ENCODE results near the gene GPATCH2L.

GPATCH2L gene

DNA sequence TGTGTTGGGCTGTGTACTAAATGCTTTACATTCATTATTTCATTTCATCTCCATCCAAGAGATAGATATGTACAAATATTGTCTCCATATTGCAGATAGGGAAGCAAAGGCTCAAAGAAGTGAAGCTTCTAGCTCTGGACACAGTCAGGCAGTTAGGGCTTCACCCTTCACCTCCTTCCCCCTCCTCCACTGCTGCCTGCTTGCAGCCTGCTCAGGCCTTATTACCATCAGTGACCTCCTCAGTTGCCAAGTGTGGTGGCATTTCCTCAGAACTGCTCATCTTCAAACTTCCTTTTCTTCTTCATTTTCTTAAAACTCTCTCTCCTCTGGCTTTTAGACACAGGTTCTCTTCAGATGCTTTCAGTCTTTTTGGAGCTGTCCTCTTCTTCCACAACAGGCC is 4.7 kb upstream of the GPATCH2L start:
- Mint-ChIP-seq H3K36me3 (ENCODE audit: insufficient read depth) (peaks cover 9% of the 10 kb centered on the region), H3K27me3 (peaks cover 7% of the 10 kb centered on the region), H3K27ac (ENCODE audit: low read depth) (no peak overlapping the region), H3K4me1 (peaks cover 12% of the 10 kb centered on the region), H3K9me3 (peaks cover 6% of the 10 kb centered on the region), H3K4me3 (no peak overlapping the region)
- ATAC-seq (replicated peaks; ENCODE audit: extremely low read depth, poor library complexity, severe bottlenecking): no peak
- no peak for DNase-seq (ENCODE audit: low spot score in 2 of 2)

DNA sequence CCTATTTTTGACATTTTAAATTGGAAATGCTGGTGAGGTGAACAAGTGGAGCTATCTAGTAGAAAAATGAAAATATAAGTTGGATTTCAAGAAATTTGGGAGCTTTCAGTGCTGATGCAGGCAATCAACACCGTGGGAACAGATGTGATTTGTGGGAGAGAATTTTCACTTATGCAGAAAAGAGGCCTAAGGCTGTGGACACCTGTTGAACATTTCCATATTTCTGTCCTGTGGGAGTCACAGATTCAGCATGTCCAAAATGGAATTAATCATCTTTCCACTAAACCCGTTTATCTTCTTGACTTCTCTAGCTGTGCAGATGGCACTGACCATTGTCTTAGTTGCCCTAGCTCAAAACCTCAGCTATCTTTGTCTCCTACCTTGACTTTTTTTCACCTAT is 2.5 kb upstream of the GPATCH2L start:
- Mint-ChIP-seq H3K27ac (ENCODE audit: low read depth) (no peak overlapping the region), H3K4me3 (no peak overlapping the region)

DNA sequence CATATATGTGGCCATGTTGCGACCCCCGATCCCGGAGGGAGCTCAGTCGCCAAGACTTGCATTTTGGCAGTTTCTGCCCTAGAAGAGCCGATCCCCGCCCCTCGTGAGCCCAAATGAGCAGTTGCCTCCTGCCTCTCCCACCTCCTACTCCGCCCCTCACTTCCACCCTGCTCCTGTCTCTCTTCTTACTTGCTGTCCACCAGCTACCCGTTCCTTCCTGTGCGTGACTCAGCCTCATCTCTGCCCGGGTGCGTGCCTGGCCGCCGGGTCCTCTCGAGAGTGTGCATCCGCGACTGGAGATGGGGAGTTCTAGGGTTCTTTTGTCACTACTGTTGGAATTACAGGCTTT is 585 bp downstream of the GPATCH2L start:
- peak overlapping the region; percentile 98 for H3K27ac Mint-ChIP-seq (ENCODE audit: low read depth)
- no peaks in the 10 kb centered on the region for H3K9me3 Mint-ChIP-seq
- H3K4me3 Mint-ChIP-seq: peak overlapping the region; percentile 96
- DNase-seq (ENCODE audit: low spot score in 2 of 2) (peak; percentile 50 to 64), ATAC-seq (replicated peaks; ENCODE audit: extremely low read depth, poor library complexity, severe bottlenecking) (peak; percentile 82)
- peaks cover 27% of the 10 kb centered on the region for H3K36me3 Mint-ChIP-seq (ENCODE audit: insufficient read depth)
- no peaks in the 10 kb centered on the region for H3K27me3 Mint-ChIP-seq
- peaks cover 63% of the 10 kb centered on the region for H3K4me1 Mint-ChIP-seq

More for the DNA sequence above, 2.5 kb upstream of the GPATCH2L start:
- Mint-ChIP-seq H3K27me3 (peaks cover 6% of the 10 kb centered on the region), H3K4me1 (peaks cover 34% of the 10 kb centered on the region), H3K9me3 (no peaks in the 10 kb centered on the region), H3K36me3 (ENCODE audit: insufficient read depth) (peaks cover 19% of the 10 kb centered on the region)
- no peak for ATAC-seq (replicated peaks; ENCODE audit: extremely low read depth, poor library complexity, severe bottlenecking)
- no peak for DNase-seq (ENCODE audit: low spot score in 2 of 2)

- ATAC-seq (replicated peaks; ENCODE audit: extremely low read depth, poor library complexity, severe bottlenecking) (no peak), DNase-seq (ENCODE audit: low spot score in 2 of 2) (no peak)
- Mint-ChIP-seq H3K27ac (ENCODE audit: low read depth) (no peak overlapping the region), H3K4me1 (peaks cover 78% of the 10 kb centered on the region), H3K4me3 (peak overlapping the region; percentile 96), H3K9me3 (no peaks in the 10 kb centered on the region), H3K27me3 (no peaks in the 10 kb centered on the region), H3K36me3 (ENCODE audit: insufficient read depth) (peaks cover 34% of the 10 kb centered on the region)
Observed at GRCh38 chr14:76153919-76154318, 2.2 kb downstream of the GPATCH2L start.

GRCh38 chr14:76154539-76155126 is 2.9 kb downstream of the GPATCH2L start:
- Mint-ChIP-seq H3K36me3 (ENCODE audit: insufficient read depth) (peaks cover 39% of the 10 kb centered on the region), H3K27me3 (no peaks in the 10 kb centered on the region), H3K4me1 (peaks cover 83% of the 10 kb centered on the region), H3K4me3 (peak overlapping the region; percentile 96), H3K27ac (ENCODE audit: low read depth) (no peak overlapping the region), H3K9me3 (no peaks in the 10 kb centered on the region)
- ATAC-seq (replicated peaks; ENCODE audit: extremely low read depth, poor library complexity, severe bottlenecking) (no peak), DNase-seq (ENCODE audit: low spot score in 2 of 2) (no peak)

DNA sequence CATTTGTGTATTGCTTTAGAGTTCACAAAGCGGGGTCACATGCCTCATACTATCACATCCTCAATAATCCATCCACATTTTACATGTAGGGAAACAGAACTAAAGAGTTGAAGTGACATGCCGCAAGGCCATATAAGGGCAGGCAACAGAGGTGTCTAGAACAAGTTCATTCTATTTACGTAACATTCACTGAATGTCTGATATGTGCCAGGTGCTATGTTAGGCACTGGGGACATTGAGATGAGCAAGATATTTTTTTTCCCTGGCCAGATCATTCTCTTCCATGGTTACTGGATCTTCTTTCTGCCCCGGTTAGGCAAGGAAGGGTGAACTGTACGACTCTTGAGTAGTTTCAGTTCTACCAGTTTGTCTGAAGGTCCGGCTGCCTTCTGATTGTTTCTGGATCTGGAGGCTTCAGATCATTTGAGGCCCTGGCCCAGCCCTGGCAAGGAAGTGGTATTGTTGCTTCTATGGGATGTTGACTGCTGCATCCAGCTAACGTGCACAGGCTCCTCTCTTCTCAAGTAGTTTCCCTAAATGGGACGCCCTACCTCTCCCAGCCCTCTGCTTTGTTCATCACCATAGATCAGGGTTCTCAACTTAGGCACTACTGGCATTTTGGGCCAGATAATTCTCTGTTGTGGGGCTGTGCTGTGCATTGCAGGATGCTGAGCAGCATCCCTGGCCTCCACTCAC is 12.1 kb downstream of the GPATCH2L start:
- no peak overlapping the region for H3K4me3 Mint-ChIP-seq
- H3K9me3 Mint-ChIP-seq: no peaks in the 10 kb centered on the region
- no peaks in the 10 kb centered on the region for H3K27me3 Mint-ChIP-seq
- ATAC-seq (replicated peaks; ENCODE audit: extremely low read depth, poor library complexity, severe bottlenecking) (no peak), DNase-seq (ENCODE audit: low spot score in 2 of 2) (no peak)
- H3K27ac Mint-ChIP-seq (ENCODE audit: low read depth): no peak overlapping the region
- H3K4me1 Mint-ChIP-seq: peaks cover 50% of the 10 kb centered on the region
- peaks cover 30% of the 10 kb centered on the region for H3K36me3 Mint-ChIP-seq (ENCODE audit: insufficient read depth)

- ATAC-seq (replicated peaks; ENCODE audit: extremely low read depth, poor library complexity, severe bottlenecking) (no peak), DNase-seq (ENCODE audit: low spot score in 2 of 2) (no peak)
- H3K4me1 Mint-ChIP-seq: peaks cover 37% of the 10 kb centered on the region
- H3K9me3 Mint-ChIP-seq: no peaks in the 10 kb centered on the region
- no peak overlapping the region for H3K4me3 Mint-ChIP-seq
- no peak overlapping the region for H3K27ac Mint-ChIP-seq (ENCODE audit: low read depth)
- H3K36me3 Mint-ChIP-seq (ENCODE audit: insufficient read depth): peaks cover 36% of the 10 kb centered on the region
- H3K27me3 Mint-ChIP-seq: no peaks in the 10 kb centered on the region
Observed at GRCh38 chr14:76168531-76168930, 16.8 kb downstream of the GPATCH2L start.

DNA sequence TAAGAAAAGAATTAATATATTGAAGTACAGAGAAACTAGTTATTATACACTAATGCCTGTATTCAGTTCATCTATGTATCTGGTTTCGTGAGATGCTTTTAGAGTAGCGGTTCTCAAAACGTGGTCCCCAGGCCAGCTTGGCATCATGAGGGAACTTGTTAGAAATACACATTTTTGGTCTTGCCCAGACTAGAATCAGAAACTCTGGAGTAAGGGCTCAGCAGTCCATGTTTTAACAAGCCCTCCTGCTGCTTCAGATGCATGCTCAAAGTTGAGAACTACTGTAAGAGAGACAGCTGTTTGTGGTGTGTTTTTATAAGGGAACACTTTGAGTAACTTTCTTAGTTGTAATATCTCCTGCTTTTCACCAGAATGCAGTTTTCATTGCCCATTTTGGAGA is 18.1 kb downstream of the GPATCH2L start:
- peaks cover 27% of the 10 kb centered on the region for H3K4me1 Mint-ChIP-seq
- no peak overlapping the region for H3K4me3 Mint-ChIP-seq
- ATAC-seq (replicated peaks; ENCODE audit: extremely low read depth, poor library complexity, severe bottlenecking): no peak
- no peaks in the 10 kb centered on the region for H3K9me3 Mint-ChIP-seq
- no peaks in the 10 kb centered on the region for H3K27me3 Mint-ChIP-seq
- no peak overlapping the region for H3K27ac Mint-ChIP-seq (ENCODE audit: low read depth)
- DNase-seq (ENCODE audit: low spot score in 2 of 2): no peak
- peaks cover 42% of the 10 kb centered on the region for H3K36me3 Mint-ChIP-seq (ENCODE audit: insufficient read depth)

GRCh38 chr14:76174982-76175381 is 23.3 kb downstream of the GPATCH2L start:
- ATAC-seq (replicated peaks; ENCODE audit: extremely low read depth, poor library complexity, severe bottlenecking) (no peak), DNase-seq (ENCODE audit: low spot score in 2 of 2) (no peak)
- no peak overlapping the region for H3K4me3 Mint-ChIP-seq
- peaks cover 53% of the 10 kb centered on the region for H3K36me3 Mint-ChIP-seq (ENCODE audit: insufficient read depth)
- peaks cover 12% of the 10 kb centered on the region for H3K4me1 Mint-ChIP-seq
- H3K9me3 Mint-ChIP-seq: no peaks in the 10 kb centered on the region
- no peaks in the 10 kb centered on the region for H3K27me3 Mint-ChIP-seq
- no peak overlapping the region for H3K27ac Mint-ChIP-seq (ENCODE audit: low read depth)

DNA sequence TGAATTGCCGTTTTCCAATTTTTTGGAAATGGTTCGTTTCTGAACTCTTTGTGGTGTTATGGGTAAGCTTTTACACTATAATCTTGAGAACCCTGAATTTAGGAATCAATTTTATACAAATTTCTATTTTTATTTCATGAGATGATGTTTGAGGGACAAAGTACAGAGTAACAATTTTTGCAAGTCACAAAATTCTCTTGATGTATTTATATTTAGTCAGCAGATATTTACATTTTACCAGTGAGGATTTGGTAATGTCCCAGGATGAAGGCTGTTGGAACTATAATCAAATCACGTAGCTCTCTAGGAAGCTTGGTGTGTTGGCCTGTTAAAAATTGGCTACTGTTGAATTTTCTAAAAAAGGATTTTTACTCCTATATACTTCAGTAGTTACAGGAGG is 24.2 kb downstream of the GPATCH2L start:
- Mint-ChIP-seq H3K27ac (ENCODE audit: low read depth) (no peak overlapping the region), H3K36me3 (ENCODE audit: insufficient read depth) (peaks cover 57% of the 10 kb centered on the region), H3K27me3 (no peaks in the 10 kb centered on the region), H3K9me3 (no peaks in the 10 kb centered on the region), H3K4me1 (peaks cover 7% of the 10 kb centered on the region), H3K4me3 (no peak overlapping the region)
- DNase-seq (ENCODE audit: low spot score in 2 of 2) (no peak), ATAC-seq (replicated peaks; ENCODE audit: extremely low read depth, poor library complexity, severe bottlenecking) (no peak)

GRCh38 chr14:76181546-76181945 is 29.8 kb downstream of the GPATCH2L start:
- peaks cover 57% of the 10 kb centered on the region for H3K36me3 Mint-ChIP-seq (ENCODE audit: insufficient read depth)
- H3K4me1 Mint-ChIP-seq: peaks cover 20% of the 10 kb centered on the region
- no peak for ATAC-seq (replicated peaks; ENCODE audit: extremely low read depth, poor library complexity, severe bottlenecking)
- H3K27ac Mint-ChIP-seq (ENCODE audit: low read depth): no peak overlapping the region
- H3K4me3 Mint-ChIP-seq: no peak overlapping the region
- no peaks in the 10 kb centered on the region for H3K27me3 Mint-ChIP-seq
- no peaks in the 10 kb centered on the region for H3K9me3 Mint-ChIP-seq
- DNase-seq (ENCODE audit: low spot score in 2 of 2): no peak

DNA sequence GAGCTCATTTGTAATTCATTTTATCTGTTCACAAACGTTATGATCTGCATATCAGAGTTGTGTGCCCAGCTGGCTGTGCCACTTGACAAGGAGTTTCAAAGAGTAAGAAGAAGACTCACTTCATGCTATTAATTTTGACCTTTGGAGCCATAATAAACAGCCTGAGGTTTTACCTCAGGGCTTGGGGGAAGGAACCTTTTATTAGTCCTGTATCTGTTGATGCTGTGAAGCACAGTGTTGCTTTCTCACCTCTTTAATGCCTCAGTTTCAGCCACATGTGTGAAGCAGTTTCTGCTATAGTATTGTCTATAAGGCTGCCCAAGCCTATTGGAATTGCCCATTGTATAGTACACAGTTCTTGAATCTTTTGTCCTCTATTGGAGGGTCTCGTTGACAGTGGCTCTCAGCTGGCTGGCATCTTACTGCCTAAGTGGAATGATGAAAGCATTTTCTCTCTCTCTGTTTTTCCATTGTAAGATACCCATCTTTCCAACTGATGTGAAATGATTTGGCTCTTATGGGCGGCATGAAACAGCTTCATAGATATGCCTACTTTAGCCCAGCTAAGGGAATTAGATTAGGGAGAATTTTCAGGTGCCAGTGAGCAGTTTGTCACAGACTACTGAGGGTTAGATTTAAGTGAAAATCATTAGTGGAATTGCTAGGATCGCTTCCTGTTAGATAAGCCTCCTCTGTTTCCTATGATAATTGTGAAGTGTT is 34.7 kb downstream of the GPATCH2L start:
- no peak for ATAC-seq (replicated peaks; ENCODE audit: extremely low read depth, poor library complexity, severe bottlenecking)
- Mint-ChIP-seq H3K4me1 (peaks cover 26% of the 10 kb centered on the region), H3K36me3 (ENCODE audit: insufficient read depth) (peaks cover 44% of the 10 kb centered on the region), H3K9me3 (no peaks in the 10 kb centered on the region), H3K27me3 (no peaks in the 10 kb centered on the region), H3K4me3 (no peak overlapping the region), H3K27ac (ENCODE audit: low read depth) (no peak overlapping the region)
- DNase-seq (ENCODE audit: low spot score in 2 of 2): no peak

- no peak for ATAC-seq (replicated peaks; ENCODE audit: extremely low read depth, poor library complexity, severe bottlenecking)
- DNase-seq (ENCODE audit: low spot score in 2 of 2): no peak
- peaks cover 12% of the 10 kb centered on the region for H3K4me1 Mint-ChIP-seq
- H3K4me3 Mint-ChIP-seq: no peak overlapping the region
- no peaks in the 10 kb centered on the region for H3K27me3 Mint-ChIP-seq
- H3K27ac Mint-ChIP-seq (ENCODE audit: low read depth): peak overlapping the region; percentile 20
- H3K9me3 Mint-ChIP-seq: no peaks in the 10 kb centered on the region
- H3K36me3 Mint-ChIP-seq (ENCODE audit: insufficient read depth): peaks cover 38% of the 10 kb centered on the region
Observed at GRCh38 chr14:76191297-76191696, 39.6 kb downstream of the GPATCH2L start.
